Sigmoid colon (tissue), 4 donors: ENCODE data around the gene HINT2.

Experiments
- CTCF ChIP-seq, 4 experiments: fragments of 450-650 bp in 3 of 4; fragments of 200-600 bp in 1 of 4; IDR thresholded peaks; one replicate each; pipeline ENCODE4 v1.5.1; 2016 to 2019; ENCODE audit warnings: antibody characterized with exemption in 4 of 4, mild to moderate bottlenecking in 3 of 4, moderate library complexity in 2 of 4
- POLR2A ChIP-seq, 2 donors: fragments of 450-650 bp; IDR thresholded peaks; one replicate each; pipeline ENCODE4 v1.6.1; 2016; ENCODE audit warnings: antibody characterized with exemption in 2 of 2, mild to moderate bottlenecking in 2 of 2, moderate library complexity in 2 of 2
- POLR2AphosphoS5 ChIP-seq, 4 donors: sonication (generic); formaldehyde crosslinking; IDR thresholded peaks; one replicate each; pipeline ENCODE4 v1.6.1; 2017; ENCODE audit warnings: antibody characterized with exemption in 4 of 4

GRCh38 chr9:35816708-35817107, 1.9 kb upstream of the HINT2 start:
- TF ChIP-seq POLR2AphosphoS5 (IDR thresholded peaks at IDR 0.05) (no peak), CTCF (IDR thresholded peaks at IDR 0.05) (no peak), POLR2A (IDR thresholded peaks at IDR 0.05) (no peak)
